ENCODE results near the gene ABL1.

Gene ABL1

DNA sequence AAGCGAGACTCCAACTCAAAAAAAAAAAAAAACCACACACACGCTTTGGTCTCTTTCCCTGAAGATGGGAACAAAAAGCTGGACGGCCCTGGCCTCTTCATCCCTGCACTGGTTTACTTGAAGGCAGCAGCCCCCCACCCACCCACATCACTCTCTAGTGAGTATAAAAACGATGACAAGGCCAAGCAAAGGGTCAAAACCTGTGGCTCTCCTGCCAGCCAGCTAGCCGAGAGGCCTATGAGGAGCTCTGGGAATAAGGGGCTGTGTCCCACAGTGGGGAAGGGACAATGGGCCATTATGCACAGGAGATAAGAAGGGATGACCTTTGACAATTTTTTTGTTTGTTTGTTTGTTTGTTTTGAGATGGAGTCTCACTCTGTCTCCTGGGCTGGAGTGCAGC is 48.4 kb downstream of the ABL1 start:
- ATAC-seq: no peak
- TF ChIP-seq, protein P1, sequence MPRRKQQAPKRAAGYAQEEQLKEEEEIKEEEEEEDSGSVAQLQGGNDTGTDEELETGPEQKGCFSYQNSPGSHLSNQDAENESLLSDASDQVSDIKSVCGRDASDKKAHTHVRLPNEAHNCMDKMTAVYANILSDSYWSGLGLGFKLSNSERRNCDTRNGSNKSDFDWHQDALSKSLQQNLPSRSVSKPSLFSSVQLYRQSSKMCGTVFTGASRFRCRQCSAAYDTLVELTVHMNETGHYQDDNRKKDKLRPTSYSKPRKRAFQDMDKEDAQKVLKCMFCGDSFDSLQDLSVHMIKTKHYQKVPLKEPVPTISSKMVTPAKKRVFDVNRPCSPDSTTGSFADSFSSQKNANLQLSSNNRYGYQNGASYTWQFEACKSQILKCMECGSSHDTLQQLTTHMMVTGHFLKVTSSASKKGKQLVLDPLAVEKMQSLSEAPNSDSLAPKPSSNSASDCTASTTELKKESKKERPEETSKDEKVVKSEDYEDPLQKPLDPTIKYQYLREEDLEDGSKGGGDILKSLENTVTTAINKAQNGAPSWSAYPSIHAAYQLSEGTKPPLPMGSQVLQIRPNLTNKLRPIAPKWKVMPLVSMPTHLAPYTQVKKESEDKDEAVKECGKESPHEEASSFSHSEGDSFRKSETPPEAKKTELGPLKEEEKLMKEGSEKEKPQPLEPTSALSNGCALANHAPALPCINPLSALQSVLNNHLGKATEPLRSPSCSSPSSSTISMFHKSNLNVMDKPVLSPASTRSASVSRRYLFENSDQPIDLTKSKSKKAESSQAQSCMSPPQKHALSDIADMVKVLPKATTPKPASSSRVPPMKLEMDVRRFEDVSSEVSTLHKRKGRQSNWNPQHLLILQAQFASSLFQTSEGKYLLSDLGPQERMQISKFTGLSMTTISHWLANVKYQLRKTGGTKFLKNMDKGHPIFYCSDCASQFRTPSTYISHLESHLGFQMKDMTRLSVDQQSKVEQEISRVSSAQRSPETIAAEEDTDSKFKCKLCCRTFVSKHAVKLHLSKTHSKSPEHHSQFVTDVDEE (CRISPR knock-in tag; IDR thresholded peaks at IDR 0.05): no peak
- TF ChIP-seq ZNF565 (CRISPR knock-in tag; conservative IDR thresholded peaks at IDR 0.05; ENCODE audit: low read depth) (no peak), GLIS3 (CRISPR knock-in tag; IDR thresholded peaks at IDR 0.05) (no peak), ZNF70 (CRISPR knock-in tag; IDR thresholded peaks at IDR 0.05) (no peak), BACH2 (CRISPR knock-in tag; IDR thresholded peaks at IDR 0.05; ENCODE audit: borderline replicate concordance) (no peak), ZC3H10 (CRISPR knock-in tag; IDR thresholded peaks at IDR 0.05) (no peak), OSR1 (CRISPR knock-in tag; IDR thresholded peaks at IDR 0.05) (no peak), SNAI2 (CRISPR knock-in tag; IDR thresholded peaks at IDR 0.05) (no peak), PPARA (CRISPR knock-in tag; IDR thresholded peaks at IDR 0.05; ENCODE audit: borderline replicate concordance) (no peak), ARNTL (CRISPR knock-in tag; IDR thresholded peaks at IDR 0.05; ENCODE audit: borderline replicate concordance, low read depth) (no peak)
- TF ChIP-seq, protein P2, sequence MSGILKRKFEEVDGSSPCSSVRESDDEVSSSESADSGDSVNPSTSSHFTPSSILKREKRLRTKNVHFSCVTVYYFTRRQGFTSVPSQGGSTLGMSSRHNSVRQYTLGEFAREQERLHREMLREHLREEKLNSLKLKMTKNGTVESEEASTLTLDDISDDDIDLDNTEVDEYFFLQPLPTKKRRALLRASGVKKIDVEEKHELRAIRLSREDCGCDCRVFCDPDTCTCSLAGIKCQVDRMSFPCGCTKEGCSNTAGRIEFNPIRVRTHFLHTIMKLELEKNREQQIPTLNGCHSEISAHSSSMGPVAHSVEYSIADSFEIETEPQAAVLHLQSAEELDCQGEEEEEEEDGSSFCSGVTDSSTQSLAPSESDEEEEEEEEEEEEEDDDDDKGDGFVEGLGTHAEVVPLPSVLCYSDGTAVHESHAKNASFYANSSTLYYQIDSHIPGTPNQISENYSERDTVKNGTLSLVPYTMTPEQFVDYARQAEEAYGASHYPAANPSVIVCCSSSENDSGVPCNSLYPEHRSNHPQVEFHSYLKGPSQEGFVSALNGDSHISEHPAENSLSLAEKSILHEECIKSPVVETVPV (CRISPR knock-in tag; IDR thresholded peaks at IDR 0.05): no peak
- TF ChIP-seq, protein P3, sequence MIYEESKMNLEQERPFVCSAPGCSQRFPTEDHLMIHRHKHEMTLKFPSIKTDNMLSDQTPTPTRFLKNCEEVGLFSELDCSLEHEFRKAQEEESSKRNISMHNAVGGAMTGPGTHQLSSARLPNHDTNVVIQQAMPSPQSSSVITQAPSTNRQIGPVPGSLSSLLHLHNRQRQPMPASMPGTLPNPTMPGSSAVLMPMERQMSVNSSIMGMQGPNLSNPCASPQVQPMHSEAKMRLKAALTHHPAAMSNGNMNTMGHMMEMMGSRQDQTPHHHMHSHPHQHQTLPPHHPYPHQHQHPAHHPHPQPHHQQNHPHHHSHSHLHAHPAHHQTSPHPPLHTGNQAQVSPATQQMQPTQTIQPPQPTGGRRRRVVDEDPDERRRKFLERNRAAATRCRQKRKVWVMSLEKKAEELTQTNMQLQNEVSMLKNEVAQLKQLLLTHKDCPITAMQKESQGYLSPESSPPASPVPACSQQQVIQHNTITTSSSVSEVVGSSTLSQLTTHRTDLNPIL (CRISPR knock-in tag; IDR thresholded peaks at IDR 0.05; ENCODE audit: low read depth): no peak

DNA sequence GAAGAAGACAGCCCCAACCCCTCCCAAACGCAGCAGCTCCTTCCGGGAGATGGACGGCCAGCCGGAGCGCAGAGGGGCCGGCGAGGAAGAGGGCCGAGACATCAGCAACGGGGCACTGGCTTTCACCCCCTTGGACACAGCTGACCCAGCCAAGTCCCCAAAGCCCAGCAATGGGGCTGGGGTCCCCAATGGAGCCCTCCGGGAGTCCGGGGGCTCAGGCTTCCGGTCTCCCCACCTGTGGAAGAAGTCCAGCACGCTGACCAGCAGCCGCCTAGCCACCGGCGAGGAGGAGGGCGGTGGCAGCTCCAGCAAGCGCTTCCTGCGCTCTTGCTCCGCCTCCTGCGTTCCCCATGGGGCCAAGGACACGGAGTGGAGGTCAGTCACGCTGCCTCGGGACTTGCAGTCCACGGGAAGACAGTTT is 49.1 kb downstream of the ABL1 start:
- TF ChIP-seq ZC3H10 (CRISPR knock-in tag; IDR thresholded peaks at IDR 0.05) (no peak), ESRRG (CRISPR knock-in tag; IDR thresholded peaks at IDR 0.05) (no peak)
- ATAC-seq: no peak

DNA sequence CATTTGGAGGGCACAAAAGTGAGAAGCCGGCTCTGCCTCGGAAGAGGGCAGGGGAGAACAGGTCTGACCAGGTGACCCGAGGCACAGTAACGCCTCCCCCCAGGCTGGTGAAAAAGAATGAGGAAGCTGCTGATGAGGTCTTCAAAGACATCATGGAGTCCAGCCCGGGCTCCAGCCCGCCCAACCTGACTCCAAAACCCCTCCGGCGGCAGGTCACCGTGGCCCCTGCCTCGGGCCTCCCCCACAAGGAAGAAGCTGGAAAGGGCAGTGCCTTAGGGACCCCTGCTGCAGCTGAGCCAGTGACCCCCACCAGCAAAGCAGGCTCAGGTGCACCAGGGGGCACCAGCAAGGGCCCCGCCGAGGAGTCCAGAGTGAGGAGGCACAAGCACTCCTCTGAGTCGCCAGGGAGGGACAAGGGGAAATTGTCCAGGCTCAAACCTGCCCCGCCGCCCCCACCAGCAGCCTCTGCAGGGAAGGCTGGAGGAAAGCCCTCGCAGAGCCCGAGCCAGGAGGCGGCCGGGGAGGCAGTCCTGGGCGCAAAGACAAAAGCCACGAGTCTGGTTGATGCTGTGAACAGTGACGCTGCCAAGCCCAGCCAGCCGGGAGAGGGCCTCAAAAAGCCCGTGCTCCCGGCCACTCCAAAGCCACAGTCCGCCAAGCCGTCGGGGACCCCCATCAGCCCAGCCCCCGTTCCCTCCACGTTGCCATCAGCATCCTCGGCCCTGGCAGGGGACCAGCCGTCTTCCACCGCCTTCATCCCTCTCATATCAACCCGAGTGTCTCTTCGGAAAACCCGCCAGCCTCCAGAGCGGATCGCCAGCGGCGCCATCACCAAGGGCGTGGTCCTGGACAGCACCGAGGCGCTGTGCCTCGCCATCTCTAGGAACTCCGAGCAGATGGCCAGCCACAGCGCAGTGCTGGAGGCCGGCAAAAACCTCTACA is 49.8 kb downstream of the ABL1 start:
- ATAC-seq: no peak
- no peak for TF ChIP-seq ZNF8 (CRISPR knock-in tag; IDR thresholded peaks at IDR 0.05)
- no peak for TF ChIP-seq ZC3H10 (CRISPR knock-in tag; IDR thresholded peaks at IDR 0.05)
- no peak for TF ChIP-seq TOX (CRISPR knock-in tag; IDR thresholded peaks at IDR 0.05; ENCODE audit: borderline replicate concordance)
- no peak for TF ChIP-seq ZNF70 (CRISPR knock-in tag; IDR thresholded peaks at IDR 0.05)
- TF ChIP-seq, protein P3 (CRISPR knock-in tag; IDR thresholded peaks at IDR 0.05; ENCODE audit: low read depth): no peak
- TF ChIP-seq, protein P1 (CRISPR knock-in tag; IDR thresholded peaks at IDR 0.05): no peak
- TF ChIP-seq ISL1 (CRISPR knock-in tag; IDR thresholded peaks at IDR 0.05): no peak
- TF ChIP-seq ARNTL (CRISPR knock-in tag; IDR thresholded peaks at IDR 0.05; ENCODE audit: borderline replicate concordance, low read depth): no peak
- TF ChIP-seq, protein P4, sequence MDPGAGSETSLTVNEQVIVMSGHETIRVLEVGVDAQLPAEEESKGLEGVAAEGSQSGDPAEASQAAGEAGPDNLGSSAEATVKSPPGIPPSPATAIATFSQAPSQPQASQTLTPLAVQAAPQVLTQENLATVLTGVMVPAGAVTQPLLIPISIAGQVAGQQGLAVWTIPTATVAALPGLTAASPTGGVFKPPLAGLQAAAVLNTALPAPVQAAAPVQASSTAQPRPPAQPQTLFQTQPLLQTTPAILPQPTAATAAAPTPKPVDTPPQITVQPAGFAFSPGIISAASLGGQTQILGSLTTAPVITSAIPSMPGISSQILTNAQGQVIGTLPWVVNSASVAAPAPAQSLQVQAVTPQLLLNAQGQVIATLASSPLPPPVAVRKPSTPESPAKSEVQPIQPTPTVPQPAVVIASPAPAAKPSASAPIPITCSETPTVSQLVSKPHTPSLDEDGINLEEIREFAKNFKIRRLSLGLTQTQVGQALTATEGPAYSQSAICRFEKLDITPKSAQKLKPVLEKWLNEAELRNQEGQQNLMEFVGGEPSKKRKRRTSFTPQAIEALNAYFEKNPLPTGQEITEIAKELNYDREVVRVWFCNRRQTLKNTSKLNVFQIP (CRISPR knock-in tag; IDR thresholded peaks at IDR 0.05; ENCODE audit: borderline replicate concordance, low read depth): no peak
